Measurements from ENCODE around the gene NT5M. TPM values are rescaled to one million over a fixed set of nuclear protein-coding genes. Genes with fewer than 3 reads are reported as not detected.

NT5M gene
- total RNA-seq, 1 experiment from 2014 or later = 6.6 TPM

DNA sequence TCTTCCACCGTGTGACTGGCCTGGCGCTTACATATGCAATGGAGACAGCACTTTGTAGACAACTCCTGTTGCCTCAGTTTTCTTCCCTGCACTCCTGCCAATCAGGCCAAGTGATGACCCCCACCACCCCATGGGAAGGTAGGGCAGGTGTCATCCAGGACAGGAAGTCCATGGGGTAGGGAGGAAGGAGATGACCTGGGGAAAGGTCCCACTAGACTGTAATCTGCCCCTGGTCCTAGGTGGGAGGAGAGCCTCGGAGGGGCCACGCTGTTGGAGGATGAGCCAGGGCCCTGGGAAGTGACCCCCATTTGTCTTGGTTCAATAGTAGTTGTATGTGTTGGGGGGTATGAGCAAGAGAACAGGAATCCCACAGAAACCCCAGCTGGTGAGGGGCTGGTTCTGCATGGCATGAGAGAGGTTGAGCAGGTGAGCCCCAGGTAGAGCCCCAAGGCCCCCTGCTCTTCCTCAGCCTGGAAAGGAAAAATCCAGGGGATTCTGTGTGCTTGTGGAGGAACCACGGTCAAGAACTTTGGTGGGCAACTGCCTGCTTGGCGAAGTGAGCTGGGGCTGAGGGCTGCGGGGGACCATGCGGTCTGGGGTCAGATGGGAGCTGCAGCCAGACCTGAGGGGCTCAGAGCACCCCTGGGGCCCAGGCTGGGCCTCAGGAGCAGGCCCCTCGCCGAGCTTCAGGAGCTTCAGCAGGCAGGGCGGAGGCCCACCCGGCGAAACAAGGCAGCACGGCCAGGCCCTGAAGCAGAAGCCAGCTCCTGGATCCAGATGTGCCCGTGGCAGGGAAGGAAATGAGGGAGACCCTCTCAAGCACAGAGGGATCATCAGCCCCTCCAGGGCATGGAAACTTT lies 50.7 kb downstream of the NT5M start:
- Histone ChIP-seq H4K20me1 (ENCODE audit: control insufficient read depth, insufficient read depth, insufficient read length) (no peaks in the 10 kb centered on the region), H3T11ph (ENCODE audit: low read length) (no peak overlapping the region), H2AFZ (ENCODE audit: low read length) (no peak overlapping the region), H2AK5ac (ENCODE audit: insufficient read length, low read length) (no peak overlapping the region), H4K5ac (ENCODE audit: insufficient read length, low read depth, low read length) (no peak overlapping the region), H3K27me3 (ENCODE audit: insufficient read depth, low read length) (no peaks in the 10 kb centered on the region), H2BK15ac (ENCODE audit: low read depth, low read length) (no peak overlapping the region), H3K4me2 (ENCODE audit: insufficient read depth, insufficient read length, low read length) (no peak overlapping the region), H2BK20ac (ENCODE audit: low read depth, low read length, poor library complexity, severe bottlenecking) (no peak overlapping the region), H2BK120ac (ENCODE audit: low read depth, low read length, poor library complexity, severe bottlenecking) (no peak overlapping the region), H2BK5ac (ENCODE audit: insufficient read length, low read length) (no peak overlapping the region), H3K18ac (ENCODE audit: insufficient read length, low read depth, low read length) (no peak overlapping the region), H3K9me3 (ENCODE audit: control insufficient read depth, low read depth, low read length) (no peaks in the 10 kb centered on the region), H4K8ac (replicated peaks; ENCODE audit: insufficient read length, low read depth, low read length) (no peak overlapping the region), H3K56ac (ENCODE audit: insufficient read length, low read depth, low read length) (no peak overlapping the region), H3K4me1 (ENCODE audit: insufficient read depth, low read length) (no peaks in the 10 kb centered on the region), H2BK12ac (ENCODE audit: insufficient read length, low read depth, low read length) (no peak overlapping the region), H3K9ac (ENCODE audit: extremely low read depth, insufficient read length, low read length) (no peak overlapping the region), H3K27ac (ENCODE audit: insufficient read length, low read depth, low read length) (no peak overlapping the region), H3K79me1 (ENCODE audit: insufficient read depth, low read depth, low read length, poor library complexity, severe bottlenecking) (no peaks in the 10 kb centered on the region), H3K4ac (ENCODE audit: low read depth, low read length) (no peak overlapping the region), H3K23me2 (ENCODE audit: insufficient read length, low read depth, low read length, poor library complexity, severe bottlenecking) (no peaks in the 10 kb centered on the region), H4K91ac (ENCODE audit: insufficient read length, low read depth, low read length) (no peak overlapping the region), H3K14ac (ENCODE audit: insufficient read depth, low read length) (no peak overlapping the region), H3K79me2 (ENCODE audit: insufficient read depth, low read length) (no peaks in the 10 kb centered on the region), H3K23ac (ENCODE audit: insufficient read length, low read depth, low read length) (no peak overlapping the region)
- Mint-ChIP-seq H3K27me3 (ENCODE audit: low read depth) (peaks cover 12% of the 10 kb centered on the region), H3K9me3 (peaks cover 3% of the 10 kb centered on the region in 2 experiments; a peak in 3 of 5 replicates), H3K27ac (peak overlapping the region in 2 of 3 experiments; percentile 64 to 73; a peak in 2 of 7 replicates), H3K36me3 (ENCODE audit: insufficient read depth in 1 of 3, low read depth in 3 of 3) (no peaks in the 10 kb centered on the region; a peak in 1 of 7 replicates), H3K4me1 (peaks cover 12 to 16% of the 10 kb centered on the region in 2 experiments), H3K4me3 (no peak overlapping the region; a peak in 1 of 5 replicates)
- DNase-seq = no peak
- TF ChIP-seq, protein P1, sequence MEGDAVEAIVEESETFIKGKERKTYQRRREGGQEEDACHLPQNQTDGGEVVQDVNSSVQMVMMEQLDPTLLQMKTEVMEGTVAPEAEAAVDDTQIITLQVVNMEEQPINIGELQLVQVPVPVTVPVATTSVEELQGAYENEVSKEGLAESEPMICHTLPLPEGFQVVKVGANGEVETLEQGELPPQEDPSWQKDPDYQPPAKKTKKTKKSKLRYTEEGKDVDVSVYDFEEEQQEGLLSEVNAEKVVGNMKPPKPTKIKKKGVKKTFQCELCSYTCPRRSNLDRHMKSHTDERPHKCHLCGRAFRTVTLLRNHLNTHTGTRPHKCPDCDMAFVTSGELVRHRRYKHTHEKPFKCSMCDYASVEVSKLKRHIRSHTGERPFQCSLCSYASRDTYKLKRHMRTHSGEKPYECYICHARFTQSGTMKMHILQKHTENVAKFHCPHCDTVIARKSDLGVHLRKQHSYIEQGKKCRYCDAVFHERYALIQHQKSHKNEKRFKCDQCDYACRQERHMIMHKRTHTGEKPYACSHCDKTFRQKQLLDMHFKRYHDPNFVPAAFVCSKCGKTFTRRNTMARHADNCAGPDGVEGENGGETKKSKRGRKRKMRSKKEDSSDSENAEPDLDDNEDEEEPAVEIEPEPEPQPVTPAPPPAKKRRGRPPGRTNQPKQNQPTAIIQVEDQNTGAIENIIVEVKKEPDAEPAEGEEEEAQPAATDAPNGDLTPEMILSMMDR (conservative IDR thresholded peaks at IDR 0.05) = no peak
- WGBS (ENCODE audit: extremely low coverage, insufficient read length, low lambda C conversion rate) = no CpG with 5 or more reads among the region's 15 CpGs

Measured in H9 (cell line).